H1 (cell line): ENCODE measurements around the gene IRF2BP1. TPM values are rescaled to one million over a fixed set of nuclear protein-coding genes. Genes with fewer than 3 reads are reported as not detected.

Experiments
- CTCF ChIA-PET: fragments of 300-600 bp; sonication (Branson Sonifier 250); formaldehyde crosslinking; loops from one replicate; lab custom pipeline; 2021; ENCODE audit not compliant: partially characterized antibody; lab: Charles Lee
- POLR2A ChIA-PET: fragments of 300-600 bp; sonication (Branson Sonifier 250); formaldehyde crosslinking; loops from one replicate; lab custom pipeline; 2021; ENCODE audit warnings: inconsistent platforms; ENCODE audit not compliant: partially characterized antibody; lab: Charles Lee
- DNase-seq, 2 experiments: peaks; one replicate each; pipeline versions ENCODE4 v3.0.0 to v3.0.0-alpha.2; 2010 to 2022; ENCODE audit warnings: low spot score in 2 of 2, low read depth in 1 of 2, mixed read lengths in 1 of 2
- FAIRE-seq: peaks from 2 replicates; lab custom pipeline; 2011; peaks lifted over from hg19 to GRCh38; lab: Jason Lieb, UNC
- H2AFZ ChIP-seq: 2 replicates; pipeline ENCODE4 v1.8.1; 2012; ENCODE audit warnings: low read length, inconsistent platforms
- H2AK5ac ChIP-seq: 2 replicates; pipeline ENCODE4 v1.6.1; 2013; ENCODE audit warnings: low read depth, low read length
- H2BK120ac ChIP-seq: replicated peaks from 2 replicates; pipeline ENCODE3; 2013; ENCODE audit warnings: low read depth, low read length, inconsistent platforms
- H2BK12ac ChIP-seq: 2 replicates; pipeline ENCODE4 v1.6.1; 2013; ENCODE audit warnings: low read depth, low read length
- H2BK15ac ChIP-seq: 2 replicates; pipeline ENCODE4 v1.6.1; 2013; ENCODE audit warnings: low read length
- H2BK20ac ChIP-seq: 2 replicates; pipeline ENCODE4 v1.6.1; 2013; ENCODE audit warnings: low read length
- H2BK5ac ChIP-seq: 2 replicates; pipeline ENCODE4 v1.6.1; 2013; ENCODE audit warnings: low read depth, low read length
- H3K14ac ChIP-seq: 2 replicates; pipeline ENCODE4 v1.6.1; 2013; ENCODE audit warnings: inconsistent platforms; ENCODE audit not compliant: insufficient read length
- H3K18ac ChIP-seq: 2 replicates; pipeline ENCODE4 v1.6.1; 2013; ENCODE audit warnings: low read length; ENCODE audit errors: extremely low read depth
- H3K23ac ChIP-seq: 2 replicates; pipeline ENCODE4 v1.6.1; 2013; ENCODE audit warnings: inconsistent platforms; ENCODE audit not compliant: insufficient read length
- H3K23me2 ChIP-seq: 2 replicates; pipeline ENCODE4 v1.6.1; 2013; ENCODE audit warnings: low read depth, low read length
- H3K27ac ChIP-seq: 2 replicates; pipeline ENCODE4 v1.6.1; 2011; ENCODE audit warnings: low read depth, low read length, inconsistent platforms
- H3K27me3 ChIP-seq, 4 experiments: replicated peaks in 1 of 4; 1 replicate in 1 of 4; 2 replicates in 3 of 4; pipeline versions ENCODE4 v1.6.1 to v1.8.1; 2011 to 2013; ENCODE audit warnings: low read length in 3 of 4, mild to moderate bottlenecking in 3 of 4, inconsistent platforms in 2 of 4, mixed read lengths in 2 of 4, moderate library complexity in 1 of 4; ENCODE audit not compliant: control insufficient read depth in 3 of 4, insufficient read depth in 3 of 4; ENCODE audit errors: extremely low read depth in 1 of 4
- H3K36me3 ChIP-seq, 4 experiments: 2 replicates each; pipeline versions ENCODE4 v1.6.1 to v1.8.1; 2011 to 2013; ENCODE audit warnings: mild to moderate bottlenecking in 4 of 4, low read length in 3 of 4, moderate library complexity in 2 of 4, control low read depth in 1 of 4, inconsistent platforms in 1 of 4; ENCODE audit not compliant: insufficient read depth in 4 of 4, control insufficient read depth in 2 of 4
- H3K4ac ChIP-seq: replicated peaks from 2 replicates; pipeline ENCODE3; 2013; ENCODE audit warnings: low read length, low read depth, mixed read lengths, inconsistent platforms; ENCODE audit not compliant: insufficient read length
- H3K4me1 ChIP-seq, 4 experiments: replicated peaks in 1 of 4; 1 replicate in 1 of 4; 2 replicates in 3 of 4; pipeline versions ENCODE4 v1.6.1 to v1.8.1; 2011 to 2013; ENCODE audit warnings: low read length in 3 of 4, inconsistent platforms in 2 of 4, mixed read lengths in 1 of 4; ENCODE audit not compliant: insufficient read depth in 4 of 4, control insufficient read depth in 3 of 4
- H3K4me2 ChIP-seq, 2 experiments: 2 replicates each; pipeline versions ENCODE4 v1.6.1 to v1.8.1; 2011 to 2013; ENCODE audit warnings: low read depth in 2 of 2, low read length in 2 of 2, control low read depth in 1 of 2, inconsistent platforms in 1 of 2, mild to moderate bottlenecking in 1 of 2; ENCODE audit not compliant: insufficient read depth in 1 of 2
- H3K4me3 ChIP-seq, 4 experiments: fragments of 200-600, 300-600 bp in 1 of 4; sonication (generic), shearing (Covaris generic), sonication (Bioruptor Twin) in 1 of 4; 2 replicates each; pipeline versions ENCODE4 v1.5.1 to v1.8.1; 2011 to 2016; ENCODE audit warnings: low read length in 4 of 4, low read depth in 3 of 4, control low read depth in 2 of 4, inconsistent platforms in 2 of 4, mild to moderate bottlenecking in 2 of 4, mixed read lengths in 1 of 4, moderate library complexity in 1 of 4; ENCODE audit not compliant: insufficient read depth in 2 of 4; ENCODE audit errors: extremely low read depth in 1 of 4
- H3K56ac ChIP-seq: replicated peaks from 2 replicates; pipeline ENCODE3; 2013; ENCODE audit warnings: low read depth, mild to moderate bottlenecking, mixed read lengths, low read length, inconsistent platforms; ENCODE audit not compliant: insufficient read length
- H3K79me1 ChIP-seq: 2 replicates; pipeline ENCODE4 v1.6.1; 2013; ENCODE audit warnings: low read depth, low read length, control low read depth
- H3K79me2 ChIP-seq, 2 experiments: 2 replicates each; pipeline versions ENCODE4 v1.6.1 to v1.8.1; 2012 to 2013; ENCODE audit warnings: low read length in 2 of 2, mild to moderate bottlenecking in 2 of 2, inconsistent platforms in 1 of 2; ENCODE audit not compliant: insufficient read depth in 2 of 2, control insufficient read depth in 1 of 2
- H3K9ac ChIP-seq, 4 experiments: replicated peaks in 1 of 4; 1 replicate in 1 of 4; 2 replicates in 3 of 4; pipeline versions ENCODE4 v1.6.1 to v1.8.1; 2011 to 2013; ENCODE audit warnings: low read depth in 3 of 4, low read length in 3 of 4, control low read depth in 2 of 4, mild to moderate bottlenecking in 2 of 4, moderate library complexity in 2 of 4, inconsistent platforms in 1 of 4; ENCODE audit errors: extremely low read depth in 1 of 4
- H3K9me3 ChIP-seq, 2 experiments: 2 replicates each; pipeline versions ENCODE4 v1.6.1 to v1.8.1; 2012 to 2013; ENCODE audit warnings: mild to moderate bottlenecking in 2 of 2, moderate library complexity in 2 of 2, control low read depth in 1 of 2, inconsistent platforms in 1 of 2, low read depth in 1 of 2, low read length in 1 of 2, mixed read lengths in 1 of 2; ENCODE audit not compliant: insufficient read depth in 2 of 2
- H4K20me1 ChIP-seq, 2 experiments: replicated peaks in 1 of 2; 2 replicates each; pipeline versions ENCODE3 to v1.8.1; 2011 to 2013; ENCODE audit warnings: inconsistent platforms in 2 of 2, low read length in 2 of 2, mild to moderate bottlenecking in 1 of 2; ENCODE audit not compliant: insufficient read depth in 2 of 2, control insufficient read depth in 1 of 2
- H4K5ac ChIP-seq: 2 replicates; pipeline ENCODE4 v1.6.1; 2013; ENCODE audit warnings: low read length, low read depth, mixed read lengths, inconsistent platforms; ENCODE audit not compliant: insufficient read length
- H4K8ac ChIP-seq: 2 replicates; pipeline ENCODE4 v1.8.0; 2013; ENCODE audit warnings: mild to moderate bottlenecking, moderate library complexity, low read length, inconsistent platforms; ENCODE audit not compliant: insufficient read depth; ENCODE audit errors: extremely low read depth
- H4K91ac ChIP-seq: replicated peaks from 2 replicates; pipeline ENCODE3; 2013; ENCODE audit warnings: low read length, mixed read lengths, inconsistent platforms; ENCODE audit not compliant: insufficient read length
- EGR1 ChIP-seq: IDR thresholded peaks from 2 replicates; pipeline ENCODE4 v1.6.1; 2011; ENCODE audit warnings: low read depth, low read length, borderline replicate concordance
- JUN ChIP-seq: IDR thresholded peaks from 2 replicates; pipeline ENCODE4 v1.6.1; 2011; ENCODE audit warnings: low read depth, mild to moderate bottlenecking, improper control_type of control experiment, low read length
- SUZ12 ChIP-seq: fragments of 200-600 bp; sonication (generic); IDR thresholded peaks from 2 replicates; pipeline ENCODE4 v1.6.1; 2012; ENCODE audit warnings: mild to moderate bottlenecking, inconsistent platforms, low read length, moderate library complexity, mixed read lengths
- TBP ChIP-seq: IDR thresholded peaks from 2 replicates; pipeline ENCODE4 v1.6.1; 2011; ENCODE audit warnings: low read depth, low read length, improper control_type of control experiment
- ZNF274 ChIP-seq: IDR thresholded peaks from 2 replicates; pipeline ENCODE4 v1.7.0; 2012; ENCODE audit warnings: low read length, borderline replicate concordance; ENCODE audit errors: extremely low read depth
- WGBS, 2 experiments: shearing (Covaris generic) in 1 of 2; methylation state at CpG; one replicate each; pipeline versions ENCODE4 v1.1.6 to v1.1.7; 2013 to 2015; ENCODE audit warnings: low lambda C conversion rate in 2 of 2, mixed read lengths in 2 of 2, inconsistent platforms in 1 of 2, low coverage in 1 of 2, missing lambda C conversion rate in 1 of 2; ENCODE audit not compliant: insufficient replicate concordance in 2 of 2, insufficient coverage in 1 of 2, insufficient read length in 1 of 2; ENCODE audit errors: extremely low coverage in 1 of 2, missing lambda C conversion rate in 1 of 2; 5-methylcytosine and 5-hydroxymethylcytosine counted together
- polyA plus RNA-seq, 7 experiments: library from polyadenylated mRNA; depleted of rRNA in 3 of 7; stranded (reverse) in 5 of 7; unstranded in 2 of 7; fragments of >200 nt in 5 of 7; fragments of 200-250 nt in 2 of 7; gene quantifications; 1 replicate in 5 of 7; 2 replicates in 1 of 7; 4 replicates in 1 of 7; pipeline versions ENCODE4 v1.2.1 to v1.2.3, GENCODE V29; 2011 to 2013; ENCODE audit warnings: missing spikeins in 2 of 7, mixed read lengths in 2 of 7
- total RNA-seq: library from RNA; stranded (reverse); fragmentation: NEBNext Ultra II Directional; extraction: Animal tissue kit (Norgen Biotek cat#: 25700); gene quantifications from 2 replicates; pipeline ENCODE4 v1.2.1, GENCODE V29; 2021

Gene IRF2BP1
- total and polyA plus RNA-seq, 2 of the 8 experiments (the other 6 are each of a cell fraction or from before 2014, with no cell fraction given): 12.1 to 24.4 TPM

DNA sequence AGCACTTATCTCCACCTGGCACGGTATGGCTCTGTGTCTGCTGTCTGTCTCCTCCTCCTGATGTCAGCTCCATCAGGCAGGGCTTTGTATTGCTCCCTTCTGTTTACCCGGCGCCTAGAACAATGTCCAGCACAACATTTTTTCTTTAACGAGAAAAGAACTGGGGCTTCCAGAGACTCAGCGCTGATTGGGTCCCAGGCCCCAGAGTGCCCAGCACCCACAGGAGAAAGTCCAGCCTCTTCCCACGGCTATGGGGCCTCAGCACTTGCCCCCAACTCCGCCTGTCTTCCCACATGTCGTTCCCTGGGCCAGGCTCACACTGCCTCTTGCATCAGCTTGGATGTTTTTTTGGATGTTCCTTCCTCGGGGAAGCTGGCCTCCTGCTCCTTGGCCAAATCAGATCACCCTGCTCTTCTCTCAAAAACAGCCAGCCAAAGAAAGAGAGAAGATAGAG, 9.6 kb upstream of the IRF2BP1 start:
- POLR2A ChIA-PET: no interaction called here
- no peak for TF ChIP-seq EGR1
- no peak for TF ChIP-seq TBP
- TF ChIP-seq JUN: no peak
- no peak for TF ChIP-seq ZNF274
- TF ChIP-seq SUZ12: no peak

More for the DNA sequence above, 9.6 kb upstream of the IRF2BP1 start:
- FAIRE-seq (no peak), DNase-seq (no peak)
- Histone ChIP-seq H3K4ac (no peak overlapping the region), H3K4me2 (no peak overlapping the region), H3K4me3 (no peak overlapping the region), H2BK12ac (no peak overlapping the region), H2AFZ (no peak overlapping the region), H3K9ac (no peak overlapping the region), H2BK5ac (no peak overlapping the region), H3K4me1 (no peaks in the 10 kb centered on the region), H2BK20ac (no peak overlapping the region), H3K27me3 (peaks cover 0 to 5% (median 1%) of the 10 kb centered on the region in 4 experiments; a peak in 3 of 7 replicates), H2BK15ac (no peak overlapping the region), H3K23me2 (no peaks in the 10 kb centered on the region), H4K8ac (no peak overlapping the region), H3K36me3 (peaks cover 0 to 4% (median 2%) of the 10 kb centered on the region in 4 experiments; a peak in 4 of 8 replicates), H3K79me2 (no peaks in the 10 kb centered on the region), H3K23ac (no peak overlapping the region), H3K56ac (no peak overlapping the region), H3K9me3 (no peaks in the 10 kb centered on the region), H4K5ac (no peak overlapping the region), H4K20me1 (peaks cover 0 to 2% of the 10 kb centered on the region in 2 experiments), H3K14ac (no peak overlapping the region), H3K79me1 (no peaks in the 10 kb centered on the region), H2AK5ac (no peak overlapping the region), H4K91ac (no peak overlapping the region), H2BK120ac (no peak overlapping the region), H3K18ac (no peak overlapping the region), H3K27ac (no peak overlapping the region)
- CTCF ChIA-PET: no interaction called here
- 88% methylated on average over 9 of the region's 9 CpGs; no CpG with 5 or more reads in 1 of the 2 experiments for WGBS, 2 experiments
